CD4-positive, alpha-beta T cell treated with Interleukin-4 for 1 hour (primary cell): Measurements from ENCODE around the gene AMOTL1.

Experiments
- DNase-seq, 2 donors: peaks; one replicate each; pipeline ENCODE4 v3.0.0-alpha.2; 2020 to 2022

Gene AMOTL1

GRCh38 chr11:94767701-94768601 is at the start of gene AMOTL1:
TSS of gene AMOTL1 (plus strand) at chr11:94768356. CDS start at chr11:94768512, 156 bp downstream.
- peak; percentile 2 to 49 for DNase-seq

- DNase-seq = no peak
Observed at GRCh38 chr11:94719876-94720275, 48.3 kb upstream of the AMOTL1 start.

GRCh38 chr11:94721565-94722292 is 46.4 kb upstream of the AMOTL1 start:
- no peak for DNase-seq

GRCh38 chr11:94722735-94723134 is 45.4 kb upstream of the AMOTL1 start:
- DNase-seq = no peak

- DNase-seq = no peak
Observed at GRCh38 chr11:94725097-94725496, 43.1 kb upstream of the AMOTL1 start.

GRCh38 chr11:94727819-94728218 is 40.3 kb upstream of the AMOTL1 start:
- no peak for DNase-seq

- DNase-seq = no peak
Observed at GRCh38 chr11:94728541-94728940, 39.6 kb upstream of the AMOTL1 start.

- DNase-seq = no peak
Observed at GRCh38 chr11:94728966-94729751, 39.0 kb upstream of the AMOTL1 start.

- DNase-seq = no peak
Observed at GRCh38 chr11:94730153-94730552, 38.0 kb upstream of the AMOTL1 start.

- no peak for DNase-seq
Observed at GRCh38 chr11:94731880-94732601, 36.1 kb upstream of the AMOTL1 start.

GRCh38 chr11:94732617-94733281 is 35.4 kb upstream of the AMOTL1 start:
- no peak for DNase-seq

GRCh38 chr11:94734563-94735275 is 33.4 kb upstream of the AMOTL1 start:
- DNase-seq = no peak

- DNase-seq = no peak
Observed at GRCh38 chr11:94735907-94736306, 32.2 kb upstream of the AMOTL1 start.

- DNase-seq = no peak
Observed at GRCh38 chr11:94737171-94737611, 31.0 kb upstream of the AMOTL1 start.

GRCh38 chr11:94738746-94739145 is 29.4 kb upstream of the AMOTL1 start:
- no peak for DNase-seq

GRCh38 chr11:94739331-94739730 is 28.8 kb upstream of the AMOTL1 start:
- DNase-seq = no peak

GRCh38 chr11:94740083-94741021 is 27.8 kb upstream of the AMOTL1 start:
- no peak for DNase-seq

- no peak for DNase-seq
Observed at GRCh38 chr11:94741022-94741679, 27.0 kb upstream of the AMOTL1 start.

GRCh38 chr11:94742665-94743064 is 25.5 kb upstream of the AMOTL1 start:
- no peak for DNase-seq
